Measurements from ENCODE around the gene ZNF593OS.
A peak's percentile ranks its signal among the peaks of the same experiment; 100 is the strongest.

ZNF593OS gene

DNA sequence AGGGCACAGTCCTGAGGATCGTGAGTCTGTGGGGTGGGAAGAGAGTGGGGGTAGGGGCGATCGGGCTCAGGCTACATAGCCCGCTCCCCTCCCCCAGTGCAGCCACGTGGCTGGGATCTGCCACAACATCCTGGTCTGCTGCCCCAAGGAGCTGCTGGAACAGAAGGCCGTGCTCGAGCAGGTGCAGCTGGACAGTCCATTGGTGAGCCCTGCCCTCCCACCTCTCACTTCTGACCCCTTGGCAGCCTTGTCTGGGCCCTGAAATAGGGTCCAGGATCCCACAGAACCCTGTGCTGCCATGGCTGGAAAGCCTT is 10.7 kb upstream of the ZNF593OS start:
- DNase-seq = no peak

DNA sequence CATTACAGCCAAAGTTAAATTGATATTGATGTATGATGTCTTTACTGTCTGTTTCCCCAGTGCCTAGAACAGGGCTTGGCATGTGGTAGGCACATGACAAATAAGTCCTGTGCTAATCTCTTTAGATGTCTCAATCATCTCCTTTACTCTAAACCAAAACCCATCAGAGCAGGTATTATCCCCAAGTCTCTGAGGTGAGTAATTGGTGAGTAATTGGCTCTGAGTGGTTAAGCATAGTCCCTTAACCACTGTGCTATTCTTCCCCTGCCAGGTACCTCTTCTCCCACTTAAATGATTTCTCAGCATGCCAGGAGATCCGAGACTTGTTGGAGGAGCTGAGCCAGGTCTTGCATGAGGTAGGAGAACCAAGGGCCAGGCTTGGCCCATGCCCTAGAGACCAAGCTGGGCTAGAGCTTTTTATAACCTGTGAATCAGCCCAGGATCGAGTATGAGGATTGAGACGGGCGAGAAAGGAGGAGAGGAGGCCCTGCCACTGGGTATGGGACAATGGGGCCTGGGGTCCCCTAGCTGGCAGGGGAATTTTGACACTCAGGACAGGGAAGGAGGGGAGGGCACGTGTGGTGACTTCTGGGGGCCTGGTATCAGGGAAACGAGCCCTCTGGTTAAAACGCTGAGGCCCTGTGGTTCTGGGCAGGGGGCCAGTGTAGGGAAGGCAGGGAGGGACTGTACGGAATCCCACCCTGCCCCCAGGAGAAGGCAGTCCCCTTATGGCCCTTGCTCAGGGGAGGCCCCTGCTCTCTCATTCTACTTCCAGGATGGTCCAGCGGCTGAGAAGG is 10.2 kb upstream of the ZNF593OS start:
- no peak for DNase-seq

DNA sequence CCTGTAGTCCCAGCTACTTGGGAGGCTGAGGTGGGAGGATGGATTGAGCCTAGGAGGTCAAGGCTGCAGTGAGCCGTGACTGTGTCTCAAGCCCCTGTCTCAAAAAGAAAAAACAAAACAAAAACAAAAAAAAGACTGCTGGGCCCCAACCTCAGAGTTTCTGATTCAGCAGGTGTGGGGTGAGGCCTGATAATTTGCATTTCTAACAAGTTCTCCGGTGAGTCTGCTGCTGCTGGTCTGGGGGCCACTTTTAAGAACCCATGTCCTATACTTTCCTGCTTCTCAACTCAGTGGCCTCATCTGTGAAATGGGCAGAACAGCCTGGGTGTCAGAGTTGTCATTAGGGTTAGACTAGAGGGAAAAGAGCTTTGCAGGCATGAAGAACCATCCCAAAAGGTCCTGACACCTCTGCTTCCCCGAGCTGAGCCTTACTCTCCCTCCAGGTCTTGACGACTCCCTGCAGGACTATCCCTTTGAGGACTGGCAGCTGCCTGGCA is 8.4 kb upstream of the ZNF593OS start:
- DNase-seq = no peak

DNA sequence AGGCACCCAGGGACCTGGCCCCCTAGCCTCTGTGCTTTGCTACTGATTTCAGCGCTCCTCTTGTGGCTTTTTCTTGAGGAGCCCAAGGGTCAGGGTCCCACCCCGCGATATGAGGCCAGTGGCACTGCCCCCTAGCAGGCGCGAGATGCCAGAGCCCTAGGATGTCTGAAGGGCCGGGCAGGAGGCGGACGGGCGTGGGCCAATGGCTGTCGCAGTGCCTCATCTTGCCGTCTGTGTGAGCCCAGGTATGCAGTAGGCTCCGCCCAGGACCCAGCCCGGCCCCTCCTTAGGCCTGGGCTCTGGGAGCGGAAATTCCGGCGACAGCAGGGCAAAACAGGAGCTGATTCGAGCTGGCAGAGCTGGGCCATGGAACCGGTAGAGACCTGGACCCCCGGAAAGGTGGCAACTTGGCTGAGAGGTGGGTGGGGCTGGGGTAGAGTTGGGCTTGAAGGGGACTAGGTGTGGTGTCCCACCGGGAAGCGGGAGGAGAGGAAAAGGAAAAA is 5.6 kb upstream of the ZNF593OS start, which contains the start of gene CNKSR1:
Gene CNKSR1, plus strand, starts transcription at position 310 of the 503 bp plus-strand sequence. Its CDS starts 57 bp downstream, at position 367.
- no peak for DNase-seq

DNA sequence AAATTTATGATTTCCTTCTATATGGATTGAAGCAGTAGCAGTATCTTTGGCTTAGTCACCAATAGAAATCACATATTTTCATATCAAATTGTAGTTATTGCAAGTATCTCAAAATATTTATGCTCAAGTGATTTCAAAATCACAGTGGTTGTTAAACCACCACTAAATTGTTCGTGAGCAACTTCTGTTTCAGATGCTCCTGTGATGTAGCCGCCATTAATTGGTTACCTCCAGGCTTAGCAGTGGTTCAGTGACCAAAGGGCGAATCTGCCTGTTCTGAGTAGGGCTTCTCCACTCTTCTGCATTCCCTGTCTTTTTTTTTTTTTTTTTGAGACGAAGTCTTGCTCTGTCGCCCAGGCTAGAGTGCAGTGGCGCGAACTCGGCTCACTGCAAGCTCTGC is 3.7 kb upstream of the ZNF593OS start:
- no peak for DNase-seq

DNA sequence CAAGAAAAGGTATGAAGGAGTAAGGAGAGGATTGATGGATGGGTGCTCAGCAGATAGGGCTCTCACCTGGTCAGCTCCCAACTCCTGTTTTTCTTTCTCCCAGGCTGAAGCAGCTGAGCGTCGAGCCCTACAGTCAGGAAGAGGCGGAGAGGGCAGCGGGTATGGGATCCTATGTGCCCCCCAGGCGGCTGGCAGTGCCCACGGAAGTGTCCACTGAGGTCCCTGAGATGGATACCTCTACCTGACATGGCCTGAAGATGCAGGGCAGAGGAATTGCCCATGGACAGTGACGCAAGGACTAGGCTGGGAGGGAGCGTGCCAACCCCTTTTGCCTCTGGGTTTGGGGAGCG is 1.2 kb downstream of the ZNF593OS start:
- DNase-seq = no peak

DNA sequence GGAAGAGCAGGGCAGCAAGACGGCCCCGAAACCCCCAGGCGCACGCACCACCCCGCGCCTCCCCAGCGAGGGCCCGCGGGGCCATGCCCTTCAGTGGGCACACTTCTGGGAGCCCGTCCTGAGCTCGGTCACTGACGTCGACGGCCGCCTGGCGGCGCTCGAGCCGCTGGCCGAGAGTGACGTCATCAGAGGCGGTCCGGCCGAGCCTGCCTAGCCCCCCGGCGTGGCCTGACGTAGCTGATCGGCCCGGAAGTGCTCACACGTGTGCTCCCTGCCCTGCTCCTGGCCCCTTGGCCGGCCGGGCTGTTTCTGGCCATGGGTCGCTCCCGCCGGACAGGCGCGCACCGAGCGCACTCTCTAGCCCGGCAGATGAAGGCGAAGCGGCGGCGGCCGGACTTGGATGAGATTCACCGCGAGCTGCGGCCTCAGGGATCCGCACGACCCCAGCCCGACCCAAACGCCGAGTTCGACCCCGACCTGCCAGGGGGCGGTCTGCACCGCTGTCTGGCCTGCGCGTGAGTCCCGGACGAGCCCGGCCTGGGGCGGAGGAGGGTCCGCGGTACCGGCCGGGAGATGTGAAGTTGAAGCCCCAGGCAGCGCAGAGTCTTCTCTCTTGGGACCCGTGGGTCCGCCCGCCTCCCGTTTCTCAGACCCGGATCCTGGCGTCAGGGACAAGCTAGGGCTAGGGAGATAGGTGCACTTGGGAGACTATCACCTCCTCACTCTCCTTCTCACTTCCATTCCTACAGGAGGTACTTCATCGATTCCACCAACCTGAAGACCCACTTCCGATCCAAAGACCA is 1.8 kb downstream of the ZNF593OS start, which contains the start of gene ZNF593:
Gene ZNF593, plus strand, starts transcription at position 240 of the 803 bp plus-strand sequence. Its CDS starts 76 bp downstream, at position 316.
- DNase-seq = peak; percentile 93

DNA sequence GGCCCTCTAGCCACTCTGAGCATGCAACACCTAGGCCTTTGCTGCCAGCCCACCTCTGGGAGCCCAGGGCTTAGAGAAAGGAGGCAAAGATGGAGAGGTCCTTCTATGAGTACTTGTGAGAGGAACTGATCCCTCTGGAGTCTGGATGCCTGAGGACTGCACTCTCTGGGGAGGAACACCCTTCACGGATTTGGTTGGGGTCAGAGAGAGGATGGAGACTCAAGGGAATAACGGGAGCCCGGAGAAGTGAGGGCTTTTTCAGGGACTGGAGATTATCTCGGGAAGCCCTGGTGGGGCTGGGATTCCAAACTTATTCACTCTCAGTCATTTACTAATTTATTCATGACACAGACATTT is 2.5 kb downstream of the ZNF593OS start:
- no peak for DNase-seq

DNA sequence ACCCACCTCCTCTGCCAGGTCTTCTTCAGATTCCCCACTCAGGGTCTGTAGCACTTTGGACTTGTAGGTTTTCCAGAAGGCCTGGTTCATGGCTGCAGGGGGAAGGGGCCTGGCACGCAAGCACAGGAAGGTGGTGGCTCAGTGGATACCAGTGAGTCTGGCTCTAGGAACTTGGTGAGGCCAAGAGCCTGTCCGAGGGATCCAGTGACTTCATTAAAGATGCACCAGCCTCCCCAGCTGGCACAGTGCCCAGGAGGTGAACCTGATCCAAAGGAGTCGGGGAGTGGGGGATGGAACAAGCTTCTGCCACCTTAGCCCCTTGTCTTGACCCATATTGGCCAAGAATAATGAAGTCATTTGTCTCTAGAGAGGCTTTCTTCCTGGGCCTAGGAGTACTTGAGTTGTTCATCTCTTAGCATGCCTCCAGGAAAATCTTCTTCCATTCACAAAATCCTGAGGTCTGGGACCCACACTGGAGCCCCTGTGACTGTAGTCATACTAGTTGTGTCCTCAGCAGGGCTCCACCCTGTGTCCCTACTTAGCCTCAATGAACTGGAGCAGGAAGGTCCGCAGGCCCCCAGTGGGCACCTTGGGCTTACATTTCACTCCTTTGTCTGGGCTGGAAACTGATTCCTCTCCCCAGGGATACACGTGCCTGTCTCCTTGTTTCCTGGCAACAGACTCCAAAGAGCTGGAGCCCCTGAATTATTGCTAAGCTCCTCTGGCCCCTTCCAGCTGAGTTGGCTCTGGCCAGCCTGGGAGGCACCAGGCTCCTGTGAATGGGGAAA is 3.0 kb downstream of the ZNF593OS start, which contains the start of gene C1orf232:
Gene C1orf232, minus strand, starts transcription at position 554 of the 788 bp plus-strand sequence. Its CDS starts 464 bp downstream, at position 90.
- DNase-seq = no peak

DNA sequence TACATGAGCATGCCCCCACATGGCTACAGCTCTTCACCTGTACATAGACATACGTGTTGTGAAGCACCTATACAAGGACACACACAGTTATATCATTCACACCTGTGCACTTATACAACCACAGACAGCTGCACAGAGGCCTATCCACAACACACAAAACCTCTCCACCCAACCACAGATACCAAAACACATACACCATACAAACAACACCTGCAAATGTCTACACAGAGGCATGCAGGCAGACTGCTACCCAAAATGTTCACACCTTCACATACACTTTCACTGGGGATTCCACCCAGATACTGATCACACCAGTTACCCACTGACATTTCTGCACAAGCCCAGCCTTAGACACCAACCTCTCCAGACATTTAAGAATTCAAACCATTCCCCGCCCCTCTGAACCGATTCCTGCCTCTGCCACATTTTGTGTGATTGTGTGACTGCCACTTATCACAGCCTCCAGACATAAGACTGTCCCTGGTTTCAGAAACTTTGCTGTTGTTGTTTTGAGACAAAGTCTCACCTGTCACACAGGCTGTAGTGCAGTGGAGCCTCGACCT is 4.8 kb downstream of the ZNF593OS start:
- DNase-seq = no peak

DNA sequence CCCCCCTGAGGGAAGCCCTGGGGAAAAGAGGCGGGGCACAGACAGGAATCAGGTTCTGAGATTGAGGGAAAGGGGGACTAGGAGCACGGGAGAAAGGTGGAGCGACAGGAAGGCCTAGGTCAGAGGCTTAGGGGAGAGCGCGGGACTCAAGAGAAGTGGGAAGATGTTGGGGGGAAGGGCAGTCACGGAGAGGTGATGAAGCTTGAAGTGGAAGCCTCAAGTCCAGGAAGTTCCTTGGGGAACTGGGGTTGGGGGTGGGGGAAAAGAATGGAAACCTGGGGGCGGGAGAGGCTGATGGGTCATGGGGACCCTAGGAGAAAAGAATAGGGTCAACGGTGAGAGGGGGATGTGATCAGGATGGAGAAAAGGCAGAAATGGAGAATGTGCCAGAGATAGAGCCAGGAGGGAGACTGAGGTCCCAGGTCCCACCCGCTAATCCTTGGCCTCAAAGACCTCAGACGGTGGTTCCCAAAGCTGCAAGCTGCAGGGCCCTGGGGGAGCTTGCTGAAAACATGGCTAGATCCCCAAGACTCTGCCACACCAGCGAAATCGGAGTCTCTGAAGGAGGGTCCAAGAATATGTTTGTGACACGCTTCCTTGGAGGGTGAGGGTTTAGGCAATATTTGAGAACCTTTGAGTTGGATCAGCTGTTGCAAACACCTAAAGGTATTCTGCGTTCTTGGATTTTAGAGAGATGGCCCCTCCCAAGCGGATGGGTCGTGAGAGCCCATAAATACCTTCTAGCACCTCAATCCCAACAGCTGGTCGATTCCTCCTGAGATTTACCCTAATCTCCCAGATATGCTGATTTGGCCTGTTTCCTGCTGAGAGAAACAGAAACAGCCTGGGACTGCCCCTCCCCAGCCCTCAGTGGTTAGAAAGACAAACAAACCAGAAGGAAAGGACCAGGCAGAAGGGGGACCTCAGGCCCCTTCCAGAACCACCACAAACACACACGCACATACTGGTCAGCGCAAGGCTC is 6.5 kb downstream of the ZNF593OS start:
- DNase-seq = no peak

DNA sequence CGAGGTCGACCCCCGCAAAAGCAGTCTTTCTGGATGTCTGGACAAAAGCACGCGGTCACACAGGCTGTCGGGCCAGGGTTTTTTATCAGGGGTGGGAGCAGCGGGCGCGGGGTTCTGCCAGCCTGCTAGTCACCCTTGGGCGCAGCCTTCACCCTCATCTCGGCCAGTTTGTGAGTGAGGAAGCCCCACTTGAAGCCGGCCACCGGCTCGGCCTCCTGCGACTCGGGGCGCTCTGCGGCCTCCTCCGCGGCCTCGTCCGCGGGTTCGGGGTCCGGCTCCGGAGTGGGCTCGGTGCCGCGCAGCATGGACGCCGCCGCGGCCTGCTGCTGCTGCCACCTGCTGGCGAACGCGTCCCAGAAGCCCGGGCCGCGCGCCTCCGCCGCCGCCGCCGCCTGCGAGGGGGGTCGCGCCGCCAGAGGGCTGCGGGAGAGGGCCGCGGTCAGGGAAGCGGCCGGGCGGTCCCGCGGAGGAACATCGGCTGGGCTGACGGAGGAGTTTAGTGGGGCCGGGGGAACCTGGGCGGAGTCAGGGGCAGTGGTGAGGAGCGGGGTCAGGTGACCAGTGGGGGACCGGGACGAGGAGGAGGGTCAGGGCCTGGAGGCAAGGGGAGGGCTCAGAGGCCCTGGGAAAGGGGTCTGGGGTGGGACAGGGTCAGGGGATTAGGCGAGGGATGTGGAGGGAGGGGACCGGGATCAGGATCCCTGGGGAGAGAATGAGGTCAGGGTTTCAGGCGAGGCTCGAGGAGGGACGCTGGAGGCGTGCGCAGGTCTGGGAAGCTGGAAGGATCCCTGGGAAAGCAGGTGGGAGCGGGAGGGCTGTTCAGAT is 7.4 kb downstream of the ZNF593OS start:
- peak; percentile 30 for DNase-seq

DNA sequence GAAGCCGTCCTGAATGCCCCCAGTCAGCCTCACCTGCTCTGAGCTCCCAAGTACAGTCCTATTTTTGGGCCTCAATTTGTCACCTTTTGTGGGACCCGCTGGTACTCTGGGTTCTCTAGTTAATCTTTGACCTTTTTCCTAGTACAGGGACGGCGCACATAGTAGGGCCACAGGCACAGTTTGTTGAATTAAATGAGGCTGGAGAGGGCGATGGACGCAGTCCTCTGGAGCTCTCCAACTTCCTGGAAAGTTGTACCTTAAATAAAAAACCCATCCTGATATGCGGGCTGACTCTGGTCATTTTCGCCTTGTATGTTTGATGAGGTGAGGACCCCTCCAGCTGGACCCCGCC is 8.0 kb downstream of the ZNF593OS start:
- no peak for DNase-seq

DNA sequence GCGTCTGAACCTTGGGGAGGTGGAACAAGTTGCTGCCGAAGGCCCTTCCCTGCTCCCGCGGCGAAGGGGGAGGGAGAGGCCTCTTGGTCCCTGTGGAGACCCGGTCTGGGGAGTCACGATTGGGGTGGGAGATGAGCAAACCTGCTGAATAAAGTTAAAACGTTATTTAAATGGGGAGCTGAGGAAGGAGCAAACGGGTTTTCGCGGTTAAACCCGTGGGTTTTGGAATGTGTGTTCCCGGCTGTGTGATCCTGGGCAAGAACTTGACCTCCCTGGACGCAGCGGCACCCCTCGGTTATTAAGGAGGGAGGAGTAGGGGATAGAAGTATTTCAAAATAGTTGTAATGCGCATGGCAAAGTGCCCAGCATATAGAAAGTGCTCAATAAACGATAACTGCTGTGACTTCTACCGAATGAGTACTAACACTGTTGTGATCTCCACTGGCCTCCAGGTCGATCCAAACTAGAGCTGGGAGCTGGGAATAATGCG is 9.4 kb downstream of the ZNF593OS start:
- no peak for DNase-seq

DNA sequence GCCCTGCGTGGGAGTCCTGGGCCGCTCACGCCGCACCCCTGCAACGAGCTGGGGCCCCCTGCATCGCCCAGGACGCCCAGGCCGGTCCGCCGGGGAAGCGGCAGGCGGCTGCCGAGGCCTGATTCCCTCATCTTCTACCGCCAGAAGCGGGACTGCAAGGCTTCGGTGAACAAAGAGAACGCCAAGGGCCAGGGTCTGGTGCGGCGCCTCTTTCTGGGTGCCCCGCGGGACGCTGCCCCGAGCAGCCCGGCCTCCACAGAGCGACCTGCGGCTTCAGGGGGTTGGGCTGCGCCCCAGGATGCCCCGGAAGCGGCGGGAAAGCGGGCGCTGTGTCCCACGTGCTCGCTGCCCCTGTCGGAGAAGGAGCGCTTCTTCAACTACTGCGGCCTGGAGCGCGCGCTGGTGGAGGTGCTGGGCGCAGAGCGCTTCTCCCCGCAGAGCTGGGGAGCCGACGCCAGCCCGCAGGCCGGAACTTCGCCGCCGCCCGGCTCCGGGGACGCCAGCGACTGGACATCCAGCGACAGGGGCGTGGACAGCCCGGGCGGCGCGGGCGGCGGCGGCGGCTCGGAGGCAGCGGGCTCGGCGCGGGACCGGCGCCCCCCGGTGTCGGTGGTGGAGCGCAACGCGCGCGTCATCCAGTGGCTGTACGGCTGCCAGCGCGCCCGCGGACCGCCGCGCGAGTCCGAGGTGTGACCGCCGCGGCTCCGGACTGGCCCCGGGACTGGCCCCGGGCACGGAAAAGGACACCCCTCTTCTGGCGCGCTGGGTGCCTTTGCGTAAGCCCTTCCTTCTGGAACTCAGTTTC is 10.0 kb downstream of the ZNF593OS start:
- DNase-seq = peak; percentile 45

DNA sequence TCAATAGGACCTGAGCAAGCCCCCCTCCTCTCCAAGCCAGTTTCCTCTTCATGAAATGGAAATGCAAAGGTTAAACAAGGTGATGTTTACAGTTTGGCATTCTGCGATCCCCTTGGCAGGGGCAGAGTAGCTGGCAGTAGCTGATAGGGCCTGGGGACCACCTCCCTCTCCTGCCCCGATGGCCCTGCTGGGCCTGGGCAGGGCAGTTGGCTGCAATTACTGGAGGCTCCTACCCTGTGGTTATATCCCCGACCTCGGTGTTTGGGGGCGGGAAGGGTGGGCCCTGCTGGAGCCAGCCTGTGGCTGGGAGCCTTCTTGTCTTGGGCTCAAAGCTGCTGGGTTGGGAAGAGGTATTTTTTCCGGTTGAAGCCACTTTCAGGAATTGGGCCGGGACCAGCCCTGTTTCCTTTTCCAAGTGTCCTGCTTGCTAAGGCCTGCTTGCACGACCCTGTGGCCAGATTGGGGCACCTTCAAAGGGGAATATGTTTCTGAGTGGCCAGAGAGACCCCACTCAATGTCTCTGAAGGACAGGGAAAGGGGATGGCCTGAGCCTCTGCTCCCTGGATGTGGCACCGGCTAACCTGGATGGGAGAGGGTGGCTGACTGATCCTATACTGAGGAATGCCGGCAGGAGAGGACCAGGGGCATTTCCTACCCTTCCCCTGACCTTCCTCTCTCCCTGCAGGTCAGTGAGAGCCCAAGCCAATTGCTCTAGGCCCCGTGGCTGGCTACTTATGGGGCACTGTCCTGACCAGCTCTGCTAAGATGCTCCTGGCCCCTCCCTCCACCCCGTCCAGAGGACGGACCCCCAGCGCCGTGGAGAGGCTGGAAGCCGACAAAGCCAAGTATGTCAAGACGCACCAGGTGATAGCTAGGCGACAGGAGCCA is 10.9 kb downstream of the ZNF593OS start:
- DNase-seq = no peak

DNA sequence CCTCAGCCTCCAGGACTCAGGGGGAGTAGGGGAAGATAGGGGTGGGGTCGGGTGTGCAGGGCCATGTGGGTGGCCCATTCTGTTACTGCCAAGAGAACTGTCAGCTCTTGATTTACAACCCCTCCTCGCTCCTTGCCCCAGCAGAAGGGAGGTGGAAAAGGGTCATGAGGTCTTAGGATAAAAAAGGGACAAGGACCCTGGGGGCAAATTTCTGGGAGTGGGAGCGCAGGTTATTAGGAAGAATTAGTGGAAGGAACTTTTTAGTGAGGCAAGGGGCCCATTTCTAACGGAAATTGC is 11.9 kb downstream of the ZNF593OS start:
- DNase-seq = no peak

DNA sequence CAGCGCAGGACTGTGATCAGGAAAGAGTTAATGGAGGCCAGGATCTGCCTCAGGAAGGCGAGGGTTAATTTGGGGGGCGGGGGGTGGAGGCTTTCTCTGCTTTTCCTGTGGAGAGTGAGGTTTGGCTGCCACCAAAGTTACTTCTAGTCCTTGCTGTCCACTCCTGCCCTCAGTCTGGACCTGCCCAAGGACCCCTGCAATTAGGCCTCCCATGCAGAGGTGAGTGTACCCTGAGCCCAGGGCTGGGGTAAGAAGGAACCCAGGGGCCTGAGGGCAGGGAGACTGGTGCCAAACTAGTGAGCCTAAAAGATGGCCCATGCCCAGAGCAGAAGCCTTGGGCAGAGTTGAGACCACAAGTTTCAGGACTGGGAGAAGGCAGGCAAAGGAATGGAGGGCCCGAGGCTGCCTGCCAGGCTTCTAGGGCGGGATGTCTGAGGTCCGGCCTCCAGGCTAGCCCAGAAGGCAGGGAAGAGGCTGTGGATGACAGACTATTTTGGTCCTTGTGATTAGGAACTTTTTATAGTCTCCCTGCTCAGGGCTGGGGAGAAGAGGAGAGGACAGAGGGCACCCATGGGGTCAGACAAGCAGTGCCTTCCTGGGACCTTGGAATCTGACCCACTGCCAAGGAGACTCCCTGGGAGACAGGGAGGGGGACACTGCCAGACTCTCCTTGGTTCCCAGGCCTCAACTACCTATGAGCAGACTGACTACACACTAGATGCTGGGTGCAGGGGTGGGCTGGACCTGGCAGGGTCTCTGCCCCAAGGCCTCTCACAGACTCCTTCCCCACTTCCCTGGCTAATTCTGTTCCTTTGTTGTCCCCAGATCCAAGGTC is 12.5 kb downstream of the ZNF593OS start, which contains the start of gene FAM110D:
Gene FAM110D, plus strand, starts transcription at position 172 of the 835 bp plus-strand sequence. CDS start 2,213 bp downstream, outside the sequence.
- DNase-seq = no peak
